ENCODE results near the gene MYO3B.

MYO3B gene

DNA sequence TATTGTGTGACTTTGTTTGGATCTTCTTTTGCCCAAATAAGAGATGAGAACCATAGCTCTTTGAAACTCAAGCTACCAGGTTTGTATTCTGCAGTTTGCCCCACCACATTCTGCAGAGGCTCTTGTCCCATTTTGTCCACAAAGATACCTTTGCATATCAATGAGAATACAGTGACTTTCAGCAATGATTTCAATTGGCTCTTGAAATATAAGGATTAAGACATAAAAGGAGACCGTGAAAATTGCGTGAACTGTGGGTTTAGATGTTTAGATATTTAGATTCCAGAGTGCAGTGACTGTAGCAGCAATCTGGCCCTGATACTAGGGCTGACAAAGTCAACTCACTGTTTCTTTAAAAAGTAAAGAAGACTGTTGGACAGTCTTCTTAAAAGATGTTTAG lies 390.6 kb downstream of the MYO3B start:
- in situ Hi-C loops (cut with MboI; ENCODE audit: low pct_unique_long_range_greater_than_20kb, low sequenced_read_pairs, unreplicated experiment) = no loop called here
- TF ChIP-seq, protein P1, sequence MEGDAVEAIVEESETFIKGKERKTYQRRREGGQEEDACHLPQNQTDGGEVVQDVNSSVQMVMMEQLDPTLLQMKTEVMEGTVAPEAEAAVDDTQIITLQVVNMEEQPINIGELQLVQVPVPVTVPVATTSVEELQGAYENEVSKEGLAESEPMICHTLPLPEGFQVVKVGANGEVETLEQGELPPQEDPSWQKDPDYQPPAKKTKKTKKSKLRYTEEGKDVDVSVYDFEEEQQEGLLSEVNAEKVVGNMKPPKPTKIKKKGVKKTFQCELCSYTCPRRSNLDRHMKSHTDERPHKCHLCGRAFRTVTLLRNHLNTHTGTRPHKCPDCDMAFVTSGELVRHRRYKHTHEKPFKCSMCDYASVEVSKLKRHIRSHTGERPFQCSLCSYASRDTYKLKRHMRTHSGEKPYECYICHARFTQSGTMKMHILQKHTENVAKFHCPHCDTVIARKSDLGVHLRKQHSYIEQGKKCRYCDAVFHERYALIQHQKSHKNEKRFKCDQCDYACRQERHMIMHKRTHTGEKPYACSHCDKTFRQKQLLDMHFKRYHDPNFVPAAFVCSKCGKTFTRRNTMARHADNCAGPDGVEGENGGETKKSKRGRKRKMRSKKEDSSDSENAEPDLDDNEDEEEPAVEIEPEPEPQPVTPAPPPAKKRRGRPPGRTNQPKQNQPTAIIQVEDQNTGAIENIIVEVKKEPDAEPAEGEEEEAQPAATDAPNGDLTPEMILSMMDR (IDR thresholded peaks at IDR 0.05; ENCODE audit: extremely low read depth, insufficient read depth, missing control alignments) = no peak

DNA sequence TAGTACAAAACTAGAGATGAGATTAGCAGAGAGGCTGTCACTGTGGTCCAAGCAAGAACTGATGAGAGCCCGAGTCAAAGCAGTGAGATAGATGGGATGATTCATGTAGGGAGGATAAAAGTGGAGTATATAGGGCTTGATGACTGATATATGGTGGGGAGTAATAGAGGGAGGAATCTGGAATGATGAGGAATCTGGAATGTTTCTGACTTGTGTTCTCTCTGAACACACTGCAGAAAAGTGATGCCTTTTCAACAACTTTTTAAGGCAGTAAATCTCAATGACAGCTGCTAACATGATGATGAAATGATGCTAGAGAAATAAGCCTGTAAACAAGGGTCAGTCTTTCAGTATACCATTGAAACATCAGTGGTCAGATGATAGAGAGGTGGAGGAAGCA lies 393.7 kb downstream of the MYO3B start:
- DNase-seq (ENCODE audit: low spot score) = no peak
- TF ChIP-seq, protein P1 (IDR thresholded peaks at IDR 0.05; ENCODE audit: extremely low read depth, insufficient read depth, missing control alignments) = no peak
- in situ Hi-C loops (cut with MboI; ENCODE audit: low pct_unique_long_range_greater_than_20kb, low sequenced_read_pairs, unreplicated experiment) = no loop called here

More for the DNA sequence above, 390.6 kb downstream of the MYO3B start:
- no peak for DNase-seq (ENCODE audit: low spot score)

DNA sequence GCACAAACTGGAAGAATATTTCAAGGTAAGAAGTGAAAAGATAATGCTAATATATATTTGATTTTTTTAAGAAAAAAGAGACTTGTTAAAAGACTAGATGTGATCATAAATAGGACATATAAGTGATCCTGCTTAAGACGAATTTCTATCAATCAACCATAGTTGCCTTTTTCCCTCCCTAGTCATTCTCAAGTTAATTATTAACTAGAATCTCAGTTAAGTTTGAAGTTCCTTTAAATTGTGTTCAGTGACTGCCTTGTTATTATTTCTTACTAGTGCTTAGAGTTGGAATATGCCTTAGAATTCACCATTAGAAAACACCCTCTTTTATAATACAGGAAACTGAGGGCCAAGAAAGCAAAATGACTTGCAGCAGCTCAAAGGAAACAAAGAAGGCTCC lies 395.7 kb downstream of the MYO3B start:
- in situ Hi-C loops (cut with MboI; ENCODE audit: low pct_unique_long_range_greater_than_20kb, low sequenced_read_pairs, unreplicated experiment) = no loop called here
- no peak for DNase-seq (ENCODE audit: low spot score)
- TF ChIP-seq, protein P1 (IDR thresholded peaks at IDR 0.05; ENCODE audit: extremely low read depth, insufficient read depth, missing control alignments) = no peak

DNA sequence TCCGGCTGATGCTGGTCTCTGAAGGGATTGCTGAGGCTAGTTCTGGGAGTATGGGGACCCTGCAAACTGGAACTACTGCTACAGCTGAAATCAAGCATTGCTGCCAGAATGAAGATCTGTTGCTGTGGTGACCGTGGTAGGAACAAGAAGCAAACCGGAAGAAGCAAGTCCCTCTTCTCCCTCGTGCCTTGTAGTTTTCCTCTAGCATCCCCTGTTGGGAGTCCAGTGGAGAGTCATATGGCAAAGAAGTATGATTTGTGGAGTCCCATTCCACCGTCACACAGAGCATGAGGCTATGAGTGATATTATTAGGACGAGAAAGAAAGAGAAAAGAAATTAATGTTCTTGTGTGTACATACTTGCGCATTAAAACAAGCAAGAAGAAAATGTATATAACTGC lies 398.3 kb downstream of the MYO3B start:
- TF ChIP-seq, protein P1 (IDR thresholded peaks at IDR 0.05; ENCODE audit: extremely low read depth, insufficient read depth, missing control alignments) = no peak
- DNase-seq (ENCODE audit: low spot score) = no peak
- in situ Hi-C loops (cut with MboI; ENCODE audit: low pct_unique_long_range_greater_than_20kb, low sequenced_read_pairs, unreplicated experiment) = no loop called here

DNA sequence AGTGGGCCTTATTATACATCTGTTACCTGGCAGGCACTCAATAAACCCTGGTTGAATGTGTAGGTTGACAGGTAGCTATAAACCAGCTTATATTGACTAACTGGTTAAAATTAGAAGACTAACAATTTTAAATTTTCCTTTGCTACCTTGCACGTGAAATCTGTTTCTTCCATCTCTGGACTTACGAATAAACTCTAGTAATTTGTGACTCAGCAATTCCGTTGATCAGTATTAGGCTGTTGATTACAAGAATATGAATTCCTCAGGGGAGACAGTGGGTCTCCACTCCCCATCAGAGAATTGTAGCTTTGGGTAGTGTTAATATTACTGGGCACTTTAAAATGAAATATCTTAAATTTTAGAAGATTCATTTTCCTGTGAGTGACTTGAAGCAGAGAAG lies 399.4 kb downstream of the MYO3B start:
- DNase-seq (ENCODE audit: low spot score) = no peak
- TF ChIP-seq, protein P1 (IDR thresholded peaks at IDR 0.05; ENCODE audit: extremely low read depth, insufficient read depth, missing control alignments) = no peak
- in situ Hi-C loops (cut with MboI; ENCODE audit: low pct_unique_long_range_greater_than_20kb, low sequenced_read_pairs, unreplicated experiment) = no loop called here

DNA sequence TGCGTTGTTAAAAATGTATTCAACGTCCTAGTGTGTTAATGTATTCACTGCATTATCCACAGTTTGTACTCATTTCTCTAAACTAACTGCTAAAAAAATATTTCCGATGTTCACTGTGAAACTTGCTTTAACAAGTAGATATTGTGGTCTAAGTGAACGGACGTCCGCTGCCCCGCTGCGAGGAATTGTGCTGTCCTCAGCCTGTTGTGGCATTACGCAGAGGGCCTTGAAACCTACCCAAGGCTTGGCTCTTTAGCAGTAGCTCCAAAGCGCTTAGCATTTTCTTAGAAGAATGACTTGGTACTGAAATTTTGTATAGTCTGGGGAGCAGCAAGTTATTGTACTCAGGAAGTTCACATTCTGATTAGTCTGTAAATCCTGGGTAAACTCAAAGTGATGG lies 400.7 kb downstream of the MYO3B start:
- in situ Hi-C loops (cut with MboI; ENCODE audit: low pct_unique_long_range_greater_than_20kb, low sequenced_read_pairs, unreplicated experiment) = no loop called here
- TF ChIP-seq, protein P1 (IDR thresholded peaks at IDR 0.05; ENCODE audit: extremely low read depth, insufficient read depth, missing control alignments) = no peak
- DNase-seq (ENCODE audit: low spot score) = no peak

DNA sequence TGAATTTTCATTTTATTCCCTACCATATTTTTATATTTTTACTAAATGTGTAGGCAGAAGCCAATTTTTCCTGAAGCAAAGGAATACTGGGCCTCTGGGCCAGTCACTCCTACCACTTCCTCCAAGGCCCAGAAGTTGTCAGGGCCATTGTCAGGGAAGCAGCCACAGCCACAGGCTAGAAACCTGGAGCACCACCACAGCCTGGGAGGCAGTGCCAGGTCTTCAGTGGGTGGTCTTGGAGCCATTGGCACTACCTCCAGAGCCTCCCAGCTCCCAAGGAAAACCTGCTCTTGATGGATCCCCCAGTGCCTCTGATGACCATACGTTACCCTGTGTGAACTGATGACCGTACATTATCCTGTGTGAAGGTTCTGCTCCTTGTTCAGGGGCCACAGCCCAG lies 401.6 kb downstream of the MYO3B start:
- no peak for DNase-seq (ENCODE audit: low spot score)
- in situ Hi-C loops (cut with MboI; ENCODE audit: low pct_unique_long_range_greater_than_20kb, low sequenced_read_pairs, unreplicated experiment) = no loop called here
- TF ChIP-seq, protein P1 (IDR thresholded peaks at IDR 0.05; ENCODE audit: extremely low read depth, insufficient read depth, missing control alignments) = no peak
